MV-4-11 (cell line): ENCODE measurements around the gene PIP5K1B.

Experiments used
- DNase-seq: peaks from one replicate; lab custom pipeline; 2025; lab: John Stamatoyannopoulos, UW

Gene PIP5K1B

DNA sequence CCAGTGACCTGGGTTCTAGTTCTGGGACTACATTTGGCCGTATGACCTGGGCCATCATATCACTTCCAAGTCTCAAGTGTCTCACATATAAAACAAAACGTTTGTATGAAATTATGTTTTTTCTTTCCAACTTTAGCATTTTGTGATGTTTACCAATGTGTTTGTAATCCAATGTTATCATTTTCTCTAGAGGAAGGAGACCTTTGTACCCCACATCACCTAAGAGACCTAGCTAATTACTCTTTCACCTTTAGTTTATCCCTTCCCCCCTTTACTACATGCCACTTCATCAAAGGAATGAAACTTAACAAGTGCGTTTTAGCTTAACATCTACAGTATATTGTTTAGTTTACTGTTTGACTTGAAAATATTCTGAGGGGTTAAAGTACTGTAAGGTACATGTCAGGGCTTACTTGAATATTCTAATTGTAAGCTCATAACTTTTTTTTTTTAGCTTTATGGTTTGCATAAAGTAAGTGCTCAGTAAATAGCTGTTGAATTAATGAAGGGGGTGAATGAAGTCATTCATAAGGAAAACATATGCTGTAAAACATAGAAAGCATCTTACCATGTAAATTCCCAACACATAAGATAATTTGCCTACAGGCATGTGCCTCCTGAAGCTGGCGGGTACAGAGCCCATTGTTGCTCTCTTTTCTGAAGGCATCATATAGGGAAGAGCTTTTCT, 2.9 kb downstream of the PIP5K1B start:
- DNase-seq: no peak

- peak; percentile 51 for DNase-seq
These were observed 3.5 kb downstream of the PIP5K1B start for GRCh38 chr9:68708513-68708912.

DNA sequence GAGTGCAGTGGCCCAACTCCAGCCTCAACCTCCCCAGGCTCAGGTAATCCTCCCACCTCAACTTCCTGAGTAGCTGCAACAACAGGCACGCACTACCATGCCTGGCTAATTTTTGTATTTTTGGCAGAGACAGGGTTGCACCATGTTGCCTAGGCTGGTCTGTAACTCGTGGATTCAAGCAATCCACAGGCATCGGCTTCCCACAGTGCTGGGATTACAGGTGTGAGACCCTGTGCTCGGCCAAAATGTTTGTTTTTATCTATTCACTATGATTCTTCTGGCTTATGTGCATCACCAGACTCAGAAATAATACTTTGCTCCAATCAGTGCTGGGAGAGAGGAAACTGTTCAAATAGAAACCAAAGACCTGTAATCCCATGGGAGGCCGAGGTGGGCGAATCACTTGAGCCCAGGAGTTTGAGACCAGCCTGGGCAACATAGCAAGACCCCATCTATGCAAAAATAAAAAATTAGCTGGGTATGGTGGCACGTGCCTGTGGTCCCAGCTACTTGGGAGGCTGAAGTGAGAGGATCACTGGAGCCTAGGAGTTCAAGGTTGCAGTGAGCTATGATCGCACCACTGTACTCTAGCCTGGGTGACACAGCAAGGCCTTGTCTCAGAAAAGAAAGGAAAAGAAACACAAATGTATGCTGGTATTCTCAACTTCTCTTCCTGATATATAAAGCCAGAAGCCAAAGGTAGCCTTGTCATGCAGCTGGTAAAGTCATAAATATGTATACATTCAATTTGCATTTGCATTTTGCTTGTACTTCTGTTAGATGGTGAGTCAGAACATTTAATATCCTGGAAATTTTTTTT, 4.5 kb downstream of the PIP5K1B start:
- no peak for DNase-seq

DNA sequence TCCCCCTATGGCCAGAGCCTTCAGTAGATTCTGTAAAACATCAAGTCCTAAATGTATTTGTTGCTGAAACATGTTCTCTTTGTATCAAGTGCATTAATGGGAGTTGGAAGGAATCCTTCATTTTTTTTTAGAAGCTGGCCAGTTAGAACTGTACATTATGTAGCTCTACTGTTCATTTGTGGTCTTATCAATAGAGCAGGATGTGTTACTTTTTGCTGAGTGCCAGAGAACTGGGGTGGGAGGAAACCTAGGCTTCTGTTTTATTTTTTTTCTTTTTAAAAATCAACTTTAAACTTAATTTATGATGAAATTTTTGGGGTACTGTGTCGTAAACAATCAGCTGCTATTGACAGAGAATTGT, 5.1 kb downstream of the PIP5K1B start:
- no peak for DNase-seq

GRCh38 chr9:68711281-68711680, 6.2 kb downstream of the PIP5K1B start:
- no peak for DNase-seq

GRCh38 chr9:68711932-68712331, 6.9 kb downstream of the PIP5K1B start:
- no peak for DNase-seq

DNA sequence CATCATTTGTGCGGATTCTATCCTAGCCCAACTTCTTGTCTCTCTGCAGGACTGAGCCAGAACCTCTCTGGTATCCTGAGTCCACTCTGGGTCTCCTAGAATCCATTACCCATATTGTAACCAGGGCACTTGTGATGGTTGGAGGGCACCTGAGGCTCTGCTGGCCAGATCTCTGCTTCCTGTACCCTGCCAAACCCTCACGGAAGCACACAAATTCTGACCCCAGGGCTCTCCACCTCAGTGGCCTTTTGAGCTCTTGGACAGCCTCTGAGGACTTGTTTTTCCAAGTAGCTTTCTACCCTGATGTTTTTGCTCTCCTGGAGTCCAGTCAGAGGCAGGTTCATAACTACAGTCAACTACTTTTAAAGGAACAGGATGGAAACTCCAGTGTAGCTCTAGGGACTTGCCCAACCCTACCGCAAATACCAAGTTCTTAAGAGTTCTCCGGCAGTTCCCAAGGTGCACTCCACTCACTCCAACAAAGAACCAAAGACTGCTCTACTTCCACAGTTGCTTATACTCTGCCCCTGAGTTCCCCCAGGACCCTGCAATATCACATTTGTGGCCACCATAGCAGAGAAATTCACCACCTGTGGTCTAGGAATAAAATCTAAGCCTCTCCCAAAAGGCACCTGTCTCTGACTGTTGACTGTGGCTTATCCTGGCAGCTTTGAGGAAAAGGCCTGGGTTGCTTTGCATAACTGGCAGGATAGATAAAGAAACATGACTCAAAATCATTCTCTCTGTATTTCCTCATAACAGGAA, 9.6 kb downstream of the PIP5K1B start:
- no peak for DNase-seq

DNA sequence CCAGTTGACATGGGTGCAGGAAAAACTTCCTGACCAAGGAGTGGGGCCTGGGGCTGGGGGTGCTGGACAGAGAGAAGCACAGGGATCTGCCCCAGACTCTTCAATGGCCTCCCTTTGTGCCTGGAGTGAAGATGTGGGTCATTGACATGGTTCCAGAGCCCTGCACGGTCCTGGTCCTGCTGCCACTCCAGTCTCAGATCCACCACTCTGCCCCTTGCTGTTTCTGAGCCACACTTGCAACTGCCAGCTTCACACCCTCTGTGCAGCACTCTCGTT, 10.1 kb downstream of the PIP5K1B start:
- DNase-seq: no peak

DNA sequence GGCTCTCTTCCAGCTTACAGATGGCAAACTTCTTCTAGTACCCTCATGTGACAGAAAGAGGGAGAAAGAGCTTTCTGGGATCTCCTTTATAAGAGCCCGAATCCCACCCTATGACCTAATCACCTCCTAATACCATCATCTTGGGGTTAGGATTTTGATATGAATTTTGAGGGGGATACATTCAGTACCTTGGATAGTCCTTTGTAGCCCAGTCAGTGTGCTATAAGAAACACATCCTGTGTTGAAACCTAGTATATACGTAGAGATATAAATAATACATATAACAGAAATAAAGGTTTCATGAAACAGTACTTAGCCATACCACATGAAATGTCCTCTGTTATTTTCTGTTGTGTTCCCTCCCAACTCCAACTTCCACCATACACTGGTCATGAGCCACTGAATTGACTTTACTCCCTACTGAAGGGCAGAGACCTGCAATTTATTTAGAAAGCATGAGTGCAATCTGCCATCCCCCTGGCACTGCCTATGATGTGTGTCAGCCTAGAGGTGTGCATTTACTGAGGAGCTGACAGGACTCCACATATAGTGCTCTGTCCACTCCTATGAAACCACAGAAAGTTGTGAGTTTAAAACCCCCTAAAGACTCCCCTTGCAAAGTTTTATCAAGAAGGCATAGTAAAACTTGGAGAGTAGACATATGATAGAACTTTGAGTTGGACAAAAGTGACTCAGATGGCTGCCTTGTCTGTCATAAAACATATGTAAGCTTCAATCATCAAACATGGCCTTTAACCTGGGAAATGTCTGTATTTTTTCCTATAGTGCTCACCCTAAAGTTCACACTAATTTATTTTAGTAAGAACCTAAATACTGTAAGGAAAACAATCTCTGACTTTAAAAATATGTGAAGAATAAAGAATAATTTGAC, 12.8 kb downstream of the PIP5K1B start:
- no peak for DNase-seq

GRCh38 chr9:68719847-68720246, 14.8 kb downstream of the PIP5K1B start:
- DNase-seq: no peak

- DNase-seq: no peak
These were observed 15.7 kb downstream of the PIP5K1B start for GRCh38 chr9:68720656-68721313.

- DNase-seq: peak; percentile 42
These were observed 16.8 kb downstream of the PIP5K1B start for GRCh38 chr9:68721666-68722330.

- no peak for DNase-seq
These were observed 20.0 kb downstream of the PIP5K1B start for GRCh38 chr9:68725070-68725469.

DNA sequence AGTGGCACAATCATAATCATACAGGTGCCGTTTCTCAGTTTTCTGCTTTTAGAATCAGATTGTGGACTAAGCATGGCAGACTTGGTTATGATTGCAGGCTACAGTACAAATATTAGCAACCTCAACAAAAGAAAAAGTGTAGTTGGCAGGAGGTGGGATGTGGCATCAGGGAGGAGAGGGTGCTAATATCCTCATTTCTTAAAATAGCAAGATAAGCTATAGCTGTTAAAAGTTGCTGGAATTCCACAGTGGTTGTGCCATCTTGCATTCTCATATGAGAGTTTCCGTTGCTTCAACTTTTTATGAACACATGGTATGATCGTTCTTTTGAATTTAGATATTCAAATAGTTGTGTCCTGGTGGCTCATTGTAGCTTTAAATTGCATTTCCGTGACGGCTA, 21.4 kb downstream of the PIP5K1B start:
- no peak for DNase-seq

GRCh38 chr9:68727636-68728035, 22.6 kb downstream of the PIP5K1B start:
- DNase-seq: no peak

DNA sequence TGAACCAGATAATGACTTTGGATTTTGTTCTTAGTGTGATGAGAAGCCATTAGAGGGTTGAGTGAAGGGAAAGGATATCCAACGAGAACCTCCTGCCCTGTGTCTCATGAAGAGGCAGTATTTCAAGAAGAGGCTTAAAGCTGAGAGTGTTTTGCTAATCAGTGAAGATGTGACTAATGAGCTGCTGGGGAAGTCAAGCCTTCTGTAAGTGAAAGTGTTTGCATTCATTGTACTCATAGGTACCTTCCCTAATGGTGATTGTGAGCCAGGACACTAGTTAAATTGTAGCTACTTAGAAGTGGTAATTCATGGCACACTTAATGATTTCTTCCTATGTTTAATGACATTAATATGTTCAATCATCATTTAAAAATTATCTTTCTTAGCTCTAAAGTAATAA, 23.7 kb downstream of the PIP5K1B start:
- DNase-seq: no peak

- DNase-seq: no peak
These were observed 25.7 kb downstream of the PIP5K1B start for GRCh38 chr9:68730570-68731235.

DNA sequence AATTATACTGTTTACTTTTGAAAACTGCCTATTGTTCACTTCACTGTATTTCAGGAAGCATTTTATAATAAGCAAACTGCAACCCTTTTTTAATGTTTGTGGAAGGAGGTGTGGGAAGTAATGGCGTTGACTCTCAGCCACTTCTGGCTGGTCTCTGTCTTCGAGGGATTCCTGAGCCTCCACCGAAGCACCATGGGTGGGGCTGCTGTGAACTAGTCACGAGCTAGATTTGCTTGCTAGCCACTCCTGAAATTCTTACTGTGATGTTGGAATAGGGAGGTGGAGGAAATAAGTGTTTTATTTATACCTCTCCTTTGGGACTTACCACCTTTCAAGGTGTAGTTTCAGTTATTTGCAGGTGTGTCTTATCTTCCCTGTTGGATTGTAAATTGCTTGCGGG, 26.8 kb downstream of the PIP5K1B start:
- DNase-seq: no peak

DNA sequence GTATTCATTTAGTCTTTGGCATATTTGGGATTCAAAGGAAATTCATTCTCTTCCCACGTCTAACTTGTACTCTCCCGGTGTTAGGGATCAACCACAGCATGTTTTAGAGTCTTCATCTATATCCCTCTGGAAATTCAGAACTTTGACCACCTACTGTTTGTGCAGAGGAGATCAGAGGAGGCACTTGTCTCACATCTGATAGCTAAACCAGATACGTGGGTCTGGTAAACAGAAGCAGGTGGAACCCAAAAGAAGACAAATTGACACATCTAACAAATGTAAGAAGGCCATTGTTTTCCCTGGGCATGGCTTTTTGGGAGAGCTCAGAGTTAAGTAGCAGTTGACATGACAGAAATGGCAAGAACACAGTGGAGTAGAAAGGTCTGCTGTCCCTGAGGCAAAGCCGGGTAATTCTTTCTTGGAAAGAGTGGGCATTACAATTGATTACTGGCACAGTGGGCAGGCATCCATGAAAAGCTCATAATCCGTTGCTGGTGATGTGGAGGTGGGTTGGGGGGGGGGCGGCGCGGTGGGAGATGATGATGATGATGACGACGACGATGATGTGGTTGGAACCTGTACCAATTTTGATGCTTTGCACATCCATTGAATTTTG, 27.5 kb downstream of the PIP5K1B start:
- DNase-seq: no peak

- DNase-seq: no peak
These were observed 28.0 kb downstream of the PIP5K1B start for GRCh38 chr9:68733021-68733405.
